ENCODE measurements around the gene CCDC13.

- TF ChIP-seq CTCF (IDR thresholded peaks at IDR 0.05) = no peak
- TF ChIP-seq POLR2A (IDR thresholded peaks at IDR 0.05) = no peak
Observed at GRCh38 chr3:42756681-42757213, 16.3 kb downstream of the CCDC13 start.
